Sigmoid colon (tissue), 7 donors: ENCODE measurements around the gene SKA2. TPM values are rescaled to one million over a fixed set of nuclear protein-coding genes. Genes with fewer than 3 reads are reported as not detected.

ENCODE experiments used
- DNase-seq: peaks from one replicate; pipeline ENCODE4 v3.0.0-alpha.2; 2019
- H3K27ac ChIP-seq, 4 donors: fragments of 200-600 bp; sonication (generic); one replicate each; pipeline ENCODE4 v1.5.1; 2016 to 2019; ENCODE audit warnings: mild to moderate bottlenecking in 1 of 4
- H3K27me3 ChIP-seq, 3 donors: fragments of 200-600 bp; sonication (generic); one replicate each; pipeline ENCODE4 v1.5.1; 2019; ENCODE audit warnings: mild to moderate bottlenecking in 1 of 3
- H3K36me3 ChIP-seq, 4 donors: fragments of 200-600 bp; sonication (generic); one replicate each; pipeline ENCODE4 v1.5.1; 2016 to 2019
- H3K4me1 ChIP-seq, 4 donors: fragments of 200-600 bp; sonication (generic); one replicate each; pipeline ENCODE4 v1.5.1; 2017 to 2019
- H3K4me3 ChIP-seq, 4 donors: fragments of 200-600 bp; sonication (generic); one replicate each; pipeline ENCODE4 v1.5.1; 2017 to 2019; ENCODE audit warnings: mild to moderate bottlenecking in 2 of 4, moderate library complexity in 1 of 4
- H3K9me3 ChIP-seq, 4 donors: fragments of 200-600 bp in 3 of 4; sonication (generic) in 3 of 4; one replicate each; pipeline versions ENCODE4 v1.5.1 to v1.6.1; 2013 to 2019
- CTCF ChIP-seq, 4 experiments: fragments of 450-650 bp in 3 of 4; fragments of 200-600 bp in 1 of 4; IDR thresholded peaks; one replicate each; pipeline ENCODE4 v1.5.1; 2016 to 2019; ENCODE audit warnings: antibody characterized with exemption in 4 of 4, mild to moderate bottlenecking in 3 of 4, moderate library complexity in 2 of 4
- EP300 ChIP-seq, 4 donors: sonication (generic); formaldehyde crosslinking; IDR thresholded peaks; one replicate each; pipeline ENCODE4 v1.6.1; 2017; ENCODE audit warnings: antibody characterized with exemption in 4 of 4
- POLR2A ChIP-seq, 2 donors: fragments of 450-650 bp; IDR thresholded peaks; one replicate each; pipeline ENCODE4 v1.6.1; 2016; ENCODE audit warnings: antibody characterized with exemption in 2 of 2, mild to moderate bottlenecking in 2 of 2, moderate library complexity in 2 of 2
- POLR2AphosphoS5 ChIP-seq, 4 donors: sonication (generic); formaldehyde crosslinking; IDR thresholded peaks; one replicate each; pipeline ENCODE4 v1.6.1; 2017; ENCODE audit warnings: antibody characterized with exemption in 4 of 4
- WGBS, 2 donors: extraction: QIAGEN DNeasy Blood & Tissue Kit; methylation state at CpG; one replicate each; pipeline ENCODE4 v1.1.7; 2013; 5-methylcytosine and 5-hydroxymethylcytosine counted together
- intact Hi-C: fragments of 100-400 bp; cut with DNase I; formaldehyde crosslinking; loops from one replicate; pipeline ENCODE4 v1.15.1; 2023
- polyA plus RNA-seq, 3 donors: library from polyadenylated mRNA; stranded (reverse); fragments of 200-250 nt; gene quantifications; one replicate each; pipeline ENCODE4 v1.2.3, GENCODE V29; 2013
- total RNA-seq, 4 donors: library from RNA; depleted of rRNA; stranded (reverse); fragments of >200 nt; gene quantifications; one replicate each; pipeline ENCODE4 v1.1.0, GENCODE V29; 2016
- donor health status: healthy with polysubstance abuse.
- donor health status: Bipolar disorder and iron deficiency.
- donor health status: healthy.

Gene SKA2
- total and polyA plus RNA-seq, 7 donors: 19.2 to 49.6 (median 40.7) TPM

- no peaks in the 10 kb centered on the region for H3K4me1 ChIP-seq
- H3K27ac ChIP-seq: no peak overlapping the region
- H3K9me3 ChIP-seq: no peaks in the 10 kb centered on the region
- TF ChIP-seq CTCF (IDR thresholded peaks at IDR 0.05) (no peak), EP300 (IDR thresholded peaks at IDR 0.05) (no peak), POLR2A (IDR thresholded peaks at IDR 0.05) (no peak), POLR2AphosphoS5 (IDR thresholded peaks at IDR 0.05) (no peak)
- no peak for DNase-seq
- intact Hi-C loops: no loop called here
- H3K27me3 ChIP-seq: no peaks in the 10 kb centered on the region
- 53 to 84% methylated on average over 6 of the region's 6 CpGs for WGBS, 2 donors
- H3K36me3 ChIP-seq: peaks cover 0 to 36% (median 0%) of the 10 kb centered on the region in 4 donors
- H3K4me3 ChIP-seq: no peak overlapping the region
Measured at GRCh38 chr17:59124665-59125064, 30.3 kb downstream of the SKA2 start.

GRCh38 chr17:59121901-59122480 lies 33.0 kb downstream of the SKA2 start:
- 94 to 98% methylated on average over 9 of the region's 9 CpGs for WGBS, 2 donors
- Histone ChIP-seq H3K27ac (no peak overlapping the region), H3K27me3 (no peaks in the 10 kb centered on the region), H3K36me3 (peaks cover 0 to 33% (median 2%) of the 10 kb centered on the region in 4 donors), H3K9me3 (no peaks in the 10 kb centered on the region), H3K4me1 (no peaks in the 10 kb centered on the region), H3K4me3 (no peak overlapping the region)
- no peak for TF ChIP-seq EP300 (IDR thresholded peaks at IDR 0.05)
- TF ChIP-seq POLR2AphosphoS5 (IDR thresholded peaks at IDR 0.05): no peak
- no peak for TF ChIP-seq POLR2A (IDR thresholded peaks at IDR 0.05)
- intact Hi-C loops: no loop called here
- no peak for DNase-seq

- Histone ChIP-seq H3K36me3 (peaks cover 0 to 37% (median 2%) of the 10 kb centered on the region in 4 donors), H3K27ac (no peak overlapping the region), H3K4me3 (no peak overlapping the region), H3K9me3 (no peaks in the 10 kb centered on the region), H3K4me1 (peaks cover 0 to 6% (median 0%) of the 10 kb centered on the region in 4 donors), H3K27me3 (no peaks in the 10 kb centered on the region)
- no peak for DNase-seq
- 93 to 96% methylated on average over 9 of the region's 9 CpGs for WGBS, 2 donors
- TF ChIP-seq POLR2AphosphoS5 (IDR thresholded peaks at IDR 0.05) (no peak), POLR2A (IDR thresholded peaks at IDR 0.05) (no peak)
- intact Hi-C loops: no loop called here
Measured at GRCh38 chr17:59115474-59115873, 39.5 kb downstream of the SKA2 start.

- peaks cover 0 to 14% (median 12%) of the 10 kb centered on the region in 4 donors for H3K4me1 ChIP-seq
- intact Hi-C loops: no loop called here
- no peak overlapping the region for H3K27ac ChIP-seq
- no peaks in the 10 kb centered on the region for H3K27me3 ChIP-seq
- peaks cover 0 to 14% (median 0%) of the 10 kb centered on the region in 4 donors for H3K36me3 ChIP-seq
- TF ChIP-seq CTCF (IDR thresholded peaks at IDR 0.05) (no peak), POLR2AphosphoS5 (IDR thresholded peaks at IDR 0.05) (no peak), POLR2A (IDR thresholded peaks at IDR 0.05) (no peak), EP300 (IDR thresholded peaks at IDR 0.05) (no peak)
- H3K4me3 ChIP-seq: no peak overlapping the region
- DNase-seq: no peak
- no peaks in the 10 kb centered on the region for H3K9me3 ChIP-seq
- WGBS, 2 donors: 84 to 86% methylated on average over 3 of the region's 3 CpGs
Measured at GRCh38 chr17:59111539-59111938, 43.4 kb downstream of the SKA2 start.

GRCh38 chr17:59110973-59111372 lies 44.0 kb downstream of the SKA2 start:
- intact Hi-C loops: no loop called here
- no peaks in the 10 kb centered on the region for H3K9me3 ChIP-seq
- H3K4me3 ChIP-seq: no peak overlapping the region
- peaks cover 0 to 16% (median 12%) of the 10 kb centered on the region in 4 donors for H3K4me1 ChIP-seq
- DNase-seq: no peak
- H3K27me3 ChIP-seq: no peaks in the 10 kb centered on the region
- H3K36me3 ChIP-seq: peaks cover 0 to 14% (median 0%) of the 10 kb centered on the region in 4 donors
- no peak overlapping the region for H3K27ac ChIP-seq
- TF ChIP-seq EP300 (IDR thresholded peaks at IDR 0.05) (no peak), POLR2A (IDR thresholded peaks at IDR 0.05) (no peak), POLR2AphosphoS5 (IDR thresholded peaks at IDR 0.05) (no peak), CTCF (IDR thresholded peaks at IDR 0.05) (no peak)
